Fibroblast of villous mesenchyme (primary cell): ENCODE data around the gene SIK3. TPM values are rescaled to one million over a fixed set of nuclear protein-coding genes. Genes with fewer than 3 reads are reported as not detected.
A peak's percentile ranks its signal among the peaks of the same experiment; 100 is the strongest.

ENCODE experiments used
- DNase-seq: peaks from one replicate; pipeline ENCODE4 v3.0.0-alpha.2; 2010; ENCODE audit warnings: low read depth
- H3K4me3 ChIP-seq: 2 replicates; pipeline ENCODE4 v1.5.1; 2011; ENCODE audit warnings: low read depth, mild to moderate bottlenecking, low read length
- total RNA-seq: library from RNA; depleted of rRNA; stranded (reverse); fragments of >200 nt; gene quantifications from 2 replicates; pipeline ENCODE4 v1.2.3, GENCODE V29; 2012
- TF ChIP-seq, protein P1 (sequence below): IDR thresholded peaks from 2 replicates; pipeline ENCODE4 v1.5.1; 2012; ENCODE audit warnings: low read depth, mild to moderate bottlenecking, low read length; ENCODE audit not compliant: insufficient read depth

SIK3 gene
- total RNA-seq, 1 donor = 14.2 TPM

DNA sequence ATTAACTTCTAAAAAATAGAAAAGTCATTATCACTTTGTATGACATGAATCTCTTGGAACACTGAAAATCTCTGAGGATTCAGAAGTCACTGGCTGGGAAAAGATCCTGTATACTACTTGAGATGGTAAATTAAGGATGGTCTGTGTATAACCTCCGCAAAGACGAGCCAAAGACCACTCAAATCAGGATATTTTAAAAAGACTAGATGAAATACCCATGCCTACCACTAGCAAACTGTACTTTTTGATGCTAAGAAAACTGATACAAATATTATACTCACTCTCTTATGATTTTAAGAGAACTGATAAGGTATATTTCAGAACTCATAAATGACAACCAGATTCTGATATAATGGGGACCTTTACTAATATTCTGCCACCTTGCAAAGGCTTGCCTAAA lies 182.2 kb downstream of the SIK3 start:
- H3K4me3 ChIP-seq = no peak overlapping the region
- no peak for DNase-seq
- TF ChIP-seq, protein P1, sequence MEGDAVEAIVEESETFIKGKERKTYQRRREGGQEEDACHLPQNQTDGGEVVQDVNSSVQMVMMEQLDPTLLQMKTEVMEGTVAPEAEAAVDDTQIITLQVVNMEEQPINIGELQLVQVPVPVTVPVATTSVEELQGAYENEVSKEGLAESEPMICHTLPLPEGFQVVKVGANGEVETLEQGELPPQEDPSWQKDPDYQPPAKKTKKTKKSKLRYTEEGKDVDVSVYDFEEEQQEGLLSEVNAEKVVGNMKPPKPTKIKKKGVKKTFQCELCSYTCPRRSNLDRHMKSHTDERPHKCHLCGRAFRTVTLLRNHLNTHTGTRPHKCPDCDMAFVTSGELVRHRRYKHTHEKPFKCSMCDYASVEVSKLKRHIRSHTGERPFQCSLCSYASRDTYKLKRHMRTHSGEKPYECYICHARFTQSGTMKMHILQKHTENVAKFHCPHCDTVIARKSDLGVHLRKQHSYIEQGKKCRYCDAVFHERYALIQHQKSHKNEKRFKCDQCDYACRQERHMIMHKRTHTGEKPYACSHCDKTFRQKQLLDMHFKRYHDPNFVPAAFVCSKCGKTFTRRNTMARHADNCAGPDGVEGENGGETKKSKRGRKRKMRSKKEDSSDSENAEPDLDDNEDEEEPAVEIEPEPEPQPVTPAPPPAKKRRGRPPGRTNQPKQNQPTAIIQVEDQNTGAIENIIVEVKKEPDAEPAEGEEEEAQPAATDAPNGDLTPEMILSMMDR = no peak

GRCh38 chr11:116913000-116913399 lies 185.2 kb downstream of the SIK3 start:
- peak; percentile 54 for DNase-seq
- TF ChIP-seq, protein P1 = no peak
- H3K4me3 ChIP-seq = no peak overlapping the region

DNA sequence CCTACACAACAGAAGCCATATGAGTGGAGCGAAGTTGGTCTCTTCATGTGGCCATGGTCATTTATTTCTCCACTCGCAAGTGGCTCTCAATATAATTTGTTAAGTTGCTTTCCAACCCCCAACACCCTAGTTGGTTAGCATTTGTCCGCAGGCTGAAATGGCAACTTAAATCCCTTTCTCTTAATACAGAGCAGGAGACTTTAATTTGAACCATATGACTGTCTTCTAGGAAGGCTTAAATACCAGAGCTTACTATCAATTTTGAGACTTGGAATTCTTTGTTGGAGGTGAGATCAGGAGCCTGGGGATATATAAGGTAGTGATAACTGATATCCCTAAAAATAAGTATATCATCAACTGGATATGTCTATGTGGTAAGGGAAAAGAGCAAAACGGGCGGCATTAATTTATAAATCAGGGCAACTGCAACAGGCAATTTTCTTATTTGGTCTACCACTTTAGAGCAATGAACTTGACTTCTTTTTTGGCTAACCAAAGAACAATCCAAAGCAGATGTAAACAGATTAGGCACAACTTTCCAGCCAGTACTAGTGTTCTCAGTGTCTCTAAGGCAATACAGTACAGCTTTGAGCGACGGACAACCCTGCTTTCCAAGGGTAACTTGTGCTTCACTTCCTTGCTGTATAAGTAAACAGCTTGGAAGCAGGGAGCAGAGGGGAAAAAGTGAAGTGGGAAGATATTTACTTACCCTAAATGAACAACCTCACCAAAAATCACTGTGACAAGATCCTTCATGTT lies 186.1 kb downstream of the SIK3 start:
- TF ChIP-seq, protein P1 = no peak
- no peak for DNase-seq
- no peak overlapping the region for H3K4me3 ChIP-seq

DNA sequence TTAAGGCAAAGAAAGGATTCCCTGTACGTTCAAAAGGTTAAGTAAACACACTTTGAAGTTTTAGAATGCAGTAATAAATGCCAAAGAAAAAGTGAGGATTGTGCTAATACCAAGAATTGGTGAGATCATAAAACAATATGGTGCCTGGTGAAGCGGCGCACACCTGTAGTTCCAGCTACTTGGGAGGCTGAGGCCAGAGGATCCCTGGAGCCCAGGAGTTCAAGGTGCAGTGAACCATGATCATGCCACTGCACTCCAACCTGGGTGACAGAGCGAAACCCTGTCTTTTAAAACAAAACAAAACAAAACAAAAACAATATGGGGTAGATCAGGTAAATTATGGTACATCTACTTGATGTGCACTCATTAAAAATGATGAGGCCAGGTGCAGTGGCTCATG lies 187.4 kb downstream of the SIK3 start:
- DNase-seq = no peak
- no peak overlapping the region for H3K4me3 ChIP-seq
- TF ChIP-seq, protein P1 = no peak

GRCh38 chr11:116910378-116910777 lies 187.8 kb downstream of the SIK3 start:
- DNase-seq = peak; percentile 54
- H3K4me3 ChIP-seq = no peak overlapping the region
- TF ChIP-seq, protein P1 = no peak

- no peak for DNase-seq
- H3K4me3 ChIP-seq = no peak overlapping the region
- TF ChIP-seq, protein P1 = no peak
Measured at GRCh38 chr11:116909245-116909644, 189.0 kb downstream of the SIK3 start.

DNA sequence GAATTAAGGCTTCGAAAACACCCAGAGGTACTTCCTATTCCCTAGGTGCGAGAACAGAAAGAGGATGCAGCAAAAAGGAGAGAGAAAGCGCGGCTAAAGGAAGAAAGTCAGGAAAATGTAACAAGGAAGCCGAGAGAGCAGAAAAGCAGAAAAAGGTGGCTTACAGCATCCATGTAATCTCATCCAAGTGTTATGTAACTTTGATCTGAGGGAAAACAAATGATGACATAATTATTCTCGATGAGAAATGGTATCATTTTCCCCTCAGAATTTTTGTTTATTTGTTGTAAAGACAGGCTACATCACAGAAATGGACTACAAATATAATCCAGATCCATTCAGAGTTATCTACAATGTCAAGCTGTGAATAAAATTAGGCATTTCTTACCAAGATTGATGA lies 191.7 kb downstream of the SIK3 start:
- H3K4me3 ChIP-seq = no peak overlapping the region
- DNase-seq = no peak
- TF ChIP-seq, protein P1 = no peak
